ENCODE results near the gene BEST3.

- no peak for TF ChIP-seq POLR2A (IDR thresholded peaks at IDR 0.05)
- TF ChIP-seq CTCF (IDR thresholded peaks at IDR 0.05) = no peak
Observed at GRCh38 chr12:69689638-69690037, 9.5 kb downstream of the BEST3 start.

Measured in esophagus squamous epithelium (tissue), 4 donors.